ENCODE results near the gene BCOR. TPM values are rescaled to one million over a fixed set of nuclear protein-coding genes. Genes with fewer than 3 reads are reported as not detected.

Gene BCOR
- total and polyA plus RNA-seq, 2 of the 8 experiments (the other 6 are each of a cell fraction or from before 2014, with no cell fraction given), result 25.0 to 50.8 TPM

DNA sequence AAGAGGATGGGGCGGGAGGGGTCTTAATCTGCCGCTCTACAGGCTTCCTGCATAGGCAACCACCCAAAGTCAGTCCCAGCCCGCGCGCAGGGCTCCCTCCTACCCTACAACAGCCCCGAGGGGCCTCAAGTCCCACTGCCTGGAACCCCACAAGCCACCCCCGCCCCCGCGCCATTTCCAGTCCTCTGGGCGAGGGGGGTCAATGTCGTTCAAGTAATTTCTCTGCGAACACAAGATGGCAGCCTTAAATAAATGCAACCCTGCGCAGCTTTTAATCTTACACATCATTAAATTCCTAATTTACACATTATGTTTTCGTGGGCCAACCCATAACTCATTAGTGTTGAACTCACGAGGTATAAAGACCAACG is 92.9 kb downstream of the BCOR start:
- no peak overlapping the region for H3K27ac ChIP-seq (ENCODE audit: low read depth, low read length)
- H2AFZ ChIP-seq (ENCODE audit: low read length), result no peak overlapping the region
- 2% methylated on average over 14 of the region's 16 CpGs; no CpG with 5 or more reads in 1 of the 2 experiments for WGBS, 2 experiments (ENCODE audit: extremely low coverage in 1 of 2, insufficient coverage in 1 of 2, insufficient read length in 1 of 2, insufficient replicate concordance in 2 of 2, low coverage in 1 of 2, low lambda C conversion rate in 2 of 2, missing lambda C conversion rate in 1 of 2)
- FAIRE-seq (no peak), DNase-seq (ENCODE audit: low read depth in 1 of 2, low spot score in 2 of 2) (peak in 1 of 2 experiments; percentile 45)
- no peak overlapping the region for H3K18ac ChIP-seq (ENCODE audit: extremely low read depth, low read length)
- H3K36me3 ChIP-seq (ENCODE audit: control insufficient read depth in 2 of 4, insufficient read depth in 4 of 4, low read length in 3 of 4), result no peaks in the 10 kb centered on the region
- no peak overlapping the region for H4K91ac ChIP-seq (replicated peaks; ENCODE audit: insufficient read length, low read length)
- peaks cover 4 to 21% (median 8%) of the 10 kb centered on the region in 4 experiments for H3K4me1 ChIP-seq (replicated peaks in 1 of 4; ENCODE audit: control insufficient read depth in 3 of 4, insufficient read depth in 4 of 4, low read length in 3 of 4)
- no peaks in the 10 kb centered on the region for H3K79me1 ChIP-seq (ENCODE audit: low read depth, low read length)
- H2BK12ac ChIP-seq (ENCODE audit: low read depth, low read length), result no peak overlapping the region
- H2AK5ac ChIP-seq (ENCODE audit: low read depth, low read length), result no peak overlapping the region
- no peak overlapping the region for H3K23ac ChIP-seq (ENCODE audit: insufficient read length)
- H3K4me3 ChIP-seq (ENCODE audit: extremely low read depth in 1 of 4, insufficient read depth in 2 of 4, low read depth in 3 of 4, low read length in 4 of 4), result peak overlapping the region; percentile 22 to 64 (median 44)
- no peak overlapping the region for H3K4ac ChIP-seq (replicated peaks; ENCODE audit: insufficient read length, low read depth, low read length)
- POLR2A ChIA-PET (ENCODE audit: partially characterized antibody), result interaction anchor here (0.7 to 0.8 kb wide), 3 partner anchors 85 to 103 kb away, joined by 3 to 5 read pairs (median 4); no protein-coding TSS in a partner anchor
- no peaks in the 10 kb centered on the region for H3K9me3 ChIP-seq (ENCODE audit: insufficient read depth in 2 of 2, low read depth in 1 of 2, low read length in 1 of 2)
- no peaks in the 10 kb centered on the region for H4K20me1 ChIP-seq (replicated peaks in 1 of 2; ENCODE audit: control insufficient read depth in 1 of 2, insufficient read depth in 2 of 2, low read length in 2 of 2)
- no peak overlapping the region for H4K5ac ChIP-seq (ENCODE audit: insufficient read length, low read depth, low read length)
- no peak overlapping the region for H2BK15ac ChIP-seq (ENCODE audit: low read length)
- H3K9ac ChIP-seq (replicated peaks in 1 of 4; ENCODE audit: extremely low read depth in 1 of 4, low read depth in 3 of 4, low read length in 3 of 4), result no peak overlapping the region
- no peak overlapping the region for H2BK5ac ChIP-seq (ENCODE audit: low read depth, low read length)
- CTCF ChIA-PET (ENCODE audit: partially characterized antibody), result interaction anchor here (0.7 kb wide), 1 partner anchor 527 kb away, joined by 4 read pairs; no protein-coding TSS in a partner anchor
- H3K56ac ChIP-seq (replicated peaks; ENCODE audit: insufficient read length, low read depth, low read length), result no peak overlapping the region
- no peaks in the 10 kb centered on the region for H3K79me2 ChIP-seq (ENCODE audit: control insufficient read depth in 1 of 2, insufficient read depth in 2 of 2, low read length in 2 of 2)
- no peak overlapping the region; the same call in 1 of the 2 replicates for H4K8ac ChIP-seq (ENCODE audit: extremely low read depth, insufficient read depth, low read length)
- H2BK120ac ChIP-seq (replicated peaks; ENCODE audit: low read depth, low read length), result no peak overlapping the region
- H3K27me3 ChIP-seq (replicated peaks in 1 of 4; ENCODE audit: control insufficient read depth in 3 of 4, extremely low read depth in 1 of 4, insufficient read depth in 3 of 4, low read length in 3 of 4), result peaks cover 13 to 52% (median 36%) of the 10 kb centered on the region in 4 experiments; a peak in 6 of 7 replicates
- peaks cover 6% of the 10 kb centered on the region; the same call in 1 of the 2 replicates for H3K23me2 ChIP-seq (ENCODE audit: low read depth, low read length)
- no peak overlapping the region for H2BK20ac ChIP-seq (ENCODE audit: low read length)
- no peak overlapping the region for H3K14ac ChIP-seq (ENCODE audit: insufficient read length)
- H3K4me2 ChIP-seq (ENCODE audit: insufficient read depth in 1 of 2, low read depth in 2 of 2, low read length in 2 of 2), result peak overlapping the region; percentile 76 to 82
- TF ChIP-seq RBBP5 (IDR thresholded peaks at IDR 0.05; ENCODE audit: borderline replicate concordance, low read depth, low read length) (no peak), MAFK (IDR thresholded peaks at IDR 0.05; ENCODE audit: low read depth, low read length) (no peak), SUZ12 (IDR thresholded peaks at IDR 0.05; ENCODE audit: low read length) (no peak), KDM4A (IDR thresholded peaks at IDR 0.05; ENCODE audit: low read depth, low read length, severe bottlenecking) (no peak), KDM5A (IDR thresholded peaks at IDR 0.05; ENCODE audit: low read length) (no peak), EZH2 (IDR thresholded peaks at IDR 0.05; ENCODE audit: low read depth, low read length, severe bottlenecking) (no peak), SIRT6 (IDR thresholded peaks at IDR 0.05; ENCODE audit: low read length) (no peak), POLR2A (IDR thresholded peaks at IDR 0.05; ENCODE audit: control extremely low read depth in 1 of 2, low read depth in 2 of 2, low read length in 2 of 2) (no peak), SP2 (IDR thresholded peaks at IDR 0.05; ENCODE audit: low read length) (no peak), KDM1A (IDR thresholded peaks at IDR 0.05; ENCODE audit: borderline replicate concordance, low read length) (no peak), JUND (IDR thresholded peaks at IDR 0.05; ENCODE audit: low read length) (no peak), NRF1 (IDR thresholded peaks at IDR 0.05; ENCODE audit: low read depth, low read length) (no peak), RNF2 (IDR thresholded peaks at IDR 0.05; ENCODE audit: borderline replicate concordance, low read depth, low read length, missing control alignments, poor library complexity, severe bottlenecking) (no peak), HDAC2 (IDR thresholded peaks at IDR 0.05; ENCODE audit: borderline replicate concordance in 1 of 2, low read depth in 2 of 2, low read length in 2 of 2) (no peak)

Data from H1 (cell line).